Adipocyte (in vitro differentiated cells): ENCODE data around the gene SLC19A1.

Experiments used
- DNase-seq: peaks from one replicate; pipeline ENCODE4 v3.0.0-alpha.2; 2015; ENCODE audit warnings: low read depth
- H3K27me3 ChIP-seq: replicated peaks from 2 replicates; pipeline ENCODE4 v1.7.0; 2013; ENCODE audit warnings: mild to moderate bottlenecking, low read length, moderate library complexity; ENCODE audit not compliant: control insufficient read depth, insufficient read depth
- H3K36me3 ChIP-seq: 2 replicates; pipeline ENCODE4 v1.7.0; 2013; ENCODE audit warnings: low read length, mild to moderate bottlenecking, moderate library complexity; ENCODE audit not compliant: control insufficient read depth, insufficient read depth, severe bottlenecking
- H3K4me1 ChIP-seq: 2 replicates; pipeline ENCODE4 v1.7.0; 2013; ENCODE audit warnings: mild to moderate bottlenecking, low read length, moderate library complexity; ENCODE audit not compliant: control insufficient read depth, insufficient read depth
- H3K4me3 ChIP-seq: 2 replicates; pipeline ENCODE4 v1.7.0; 2013; ENCODE audit warnings: mild to moderate bottlenecking, low read length, moderate library complexity
- H3K9ac ChIP-seq: 2 replicates; pipeline ENCODE4 v1.7.0; 2013; ENCODE audit warnings: mild to moderate bottlenecking, low read length, moderate library complexity
- H3K9me3 ChIP-seq: 2 replicates; pipeline ENCODE4 v1.7.0; 2013; ENCODE audit warnings: mild to moderate bottlenecking, low read length, moderate library complexity; ENCODE audit not compliant: control insufficient read depth

SLC19A1 gene

DNA sequence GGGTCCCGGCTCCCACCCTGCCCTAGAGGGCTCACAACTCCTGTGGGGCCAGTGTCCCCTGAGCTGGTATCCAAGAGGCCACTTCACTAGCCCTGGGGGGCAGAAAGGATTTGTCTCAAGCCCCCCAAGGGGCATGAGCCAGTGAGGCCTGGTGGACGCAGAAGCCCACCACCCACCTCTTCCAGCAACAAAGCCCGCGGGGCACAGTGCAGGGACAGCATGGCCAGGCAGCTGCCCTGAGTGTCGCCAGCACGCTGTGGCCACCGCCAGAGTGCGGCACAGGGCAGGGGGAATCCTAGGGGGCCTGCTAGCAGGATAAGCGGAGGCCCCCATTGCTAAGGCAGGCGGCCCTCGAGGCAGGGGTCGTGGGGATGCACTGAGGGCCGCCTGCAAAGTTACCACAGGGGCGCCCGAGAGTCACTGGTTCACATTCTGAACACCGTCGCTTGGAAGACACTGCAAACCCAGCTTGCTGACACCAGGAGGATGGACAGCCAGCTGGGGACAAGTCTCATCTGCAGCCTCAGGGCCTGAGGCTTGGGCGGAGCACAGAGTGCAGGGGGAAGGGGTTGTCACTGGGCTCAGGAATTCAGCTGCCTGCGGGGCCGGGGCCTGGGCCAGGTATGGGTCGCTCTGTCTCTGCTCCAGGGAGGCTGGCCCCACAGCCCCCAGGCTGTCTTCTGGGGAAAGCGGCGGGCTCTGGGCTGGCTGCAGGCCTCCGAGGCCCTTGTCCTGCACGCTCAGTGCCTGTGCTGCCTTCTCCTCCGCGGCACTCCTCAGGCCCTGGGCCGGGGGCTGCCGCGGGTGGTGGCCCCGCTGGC, 26.8 kb downstream of the SLC19A1 start:
- Histone ChIP-seq H3K36me3 (peaks cover 26% of the 10 kb centered on the region), H3K4me3 (no peak overlapping the region), H3K9ac (no peak overlapping the region), H3K4me1 (no peaks in the 10 kb centered on the region), H3K9me3 (peaks cover 25% of the 10 kb centered on the region), H3K27me3 (no peaks in the 10 kb centered on the region)
- DNase-seq = no peak

DNA sequence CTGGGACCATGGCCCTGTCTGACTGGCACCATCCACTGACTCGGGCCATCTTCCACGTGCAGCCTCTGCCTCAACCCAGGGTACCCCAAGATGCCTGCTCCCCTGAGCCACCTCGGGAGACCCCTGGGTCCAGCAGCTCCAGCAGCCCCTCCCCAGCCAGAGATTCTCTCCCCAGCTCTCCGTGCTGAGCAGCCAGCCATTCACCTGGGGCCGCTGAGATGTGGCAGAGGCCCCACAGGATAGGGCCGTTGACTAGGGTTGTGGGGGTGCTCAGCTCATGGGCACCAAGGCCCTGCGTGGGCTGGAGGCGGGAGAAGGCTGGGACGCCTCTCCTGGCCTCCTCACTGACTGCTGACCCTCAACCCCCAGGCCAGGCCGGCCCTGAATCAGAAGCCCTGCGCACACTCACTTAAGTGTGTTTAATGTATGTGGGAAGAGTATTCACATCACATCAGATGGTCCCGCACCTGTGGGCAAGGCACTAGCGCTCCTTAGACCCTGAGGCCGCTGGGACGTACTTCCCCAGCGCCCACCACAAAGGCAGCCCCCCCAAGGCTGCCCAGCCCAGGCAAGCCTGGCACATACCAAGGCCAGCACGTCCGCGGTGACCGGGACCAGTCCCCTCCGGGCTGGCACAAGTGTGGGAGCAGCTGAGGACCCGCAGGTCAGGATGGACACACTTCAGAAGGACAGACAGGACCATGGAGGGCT, 27.8 kb downstream of the SLC19A1 start:
- Histone ChIP-seq H3K4me3 (no peak overlapping the region), H3K9ac (no peak overlapping the region), H3K27me3 (no peaks in the 10 kb centered on the region), H3K36me3 (peaks cover 22% of the 10 kb centered on the region), H3K9me3 (peaks cover 15% of the 10 kb centered on the region), H3K4me1 (no peaks in the 10 kb centered on the region)
- DNase-seq = no peak

DNA sequence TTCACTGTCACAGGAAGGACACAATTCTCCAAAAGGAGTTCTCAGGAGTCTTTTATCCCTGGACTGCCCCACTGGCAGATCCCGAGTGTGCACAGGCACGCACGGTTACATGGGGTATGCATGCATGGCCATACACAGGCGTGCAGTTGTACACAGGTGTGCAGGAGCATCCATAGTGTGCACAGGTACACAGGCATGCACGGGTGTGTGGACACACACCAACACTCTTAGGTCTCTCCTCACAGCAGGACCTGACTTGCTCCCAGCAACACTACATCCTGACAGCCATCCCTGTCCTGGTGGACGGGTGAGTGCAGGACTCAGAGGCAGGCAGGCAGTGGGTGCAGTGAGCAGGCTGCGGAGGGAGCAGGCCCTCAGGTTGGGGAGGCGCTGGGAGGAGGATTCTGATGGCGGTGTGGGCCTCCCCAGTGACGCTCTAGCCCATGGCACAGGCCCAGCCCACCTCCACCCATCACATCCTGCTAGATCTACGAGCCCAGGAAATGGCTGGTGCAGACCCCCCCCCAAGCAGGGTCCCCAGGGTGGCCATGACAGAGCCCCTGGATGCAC, 28.4 kb downstream of the SLC19A1 start:
- peaks cover 21% of the 10 kb centered on the region for H3K36me3 ChIP-seq
- no peak overlapping the region for H3K4me3 ChIP-seq
- no peak for DNase-seq
- peaks cover 9% of the 10 kb centered on the region for H3K9me3 ChIP-seq
- H3K27me3 ChIP-seq = no peaks in the 10 kb centered on the region
- H3K9ac ChIP-seq = no peak overlapping the region
- H3K4me1 ChIP-seq = no peaks in the 10 kb centered on the region

DNA sequence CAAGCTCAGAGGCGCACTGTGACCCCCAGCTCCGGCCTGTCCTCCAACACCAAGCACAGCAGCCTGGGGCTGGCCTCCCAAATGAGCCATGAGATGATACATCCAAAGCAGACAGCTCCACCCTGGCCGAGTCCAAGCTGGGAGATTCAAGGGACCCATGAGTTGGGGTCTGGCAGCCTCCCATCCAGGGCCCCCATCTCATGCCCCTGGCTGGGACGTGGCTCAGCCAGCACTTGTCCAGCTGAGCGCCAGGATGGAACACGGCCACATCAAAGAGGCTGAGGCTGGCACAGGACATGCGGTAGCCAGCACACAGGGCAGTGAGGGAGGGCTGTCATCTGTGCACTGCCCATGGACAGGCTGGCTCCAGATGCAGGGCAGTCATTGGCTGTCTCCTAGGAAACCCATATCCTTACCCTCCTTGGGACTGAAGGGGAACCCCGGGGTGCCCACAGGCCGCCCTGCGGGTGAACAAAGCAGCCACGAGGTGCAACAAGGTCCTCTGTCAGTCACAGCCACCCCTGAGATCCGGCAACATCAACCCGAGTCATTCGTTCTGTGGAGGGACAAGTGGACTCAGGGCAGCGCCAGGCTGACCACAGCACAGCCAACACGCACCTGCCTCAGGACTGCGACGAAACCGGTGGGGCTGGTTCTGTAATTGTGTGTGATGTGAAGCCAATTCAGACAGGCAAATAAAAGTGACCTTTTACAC, 29.1 kb downstream of the SLC19A1 start:
- no peak for DNase-seq
- peaks cover 18% of the 10 kb centered on the region for H3K36me3 ChIP-seq
- H3K9ac ChIP-seq = no peak overlapping the region
- H3K4me1 ChIP-seq = no peaks in the 10 kb centered on the region
- H3K27me3 ChIP-seq = no peaks in the 10 kb centered on the region
- H3K9me3 ChIP-seq = peaks cover 2% of the 10 kb centered on the region
- H3K4me3 ChIP-seq = no peak overlapping the region

DNA sequence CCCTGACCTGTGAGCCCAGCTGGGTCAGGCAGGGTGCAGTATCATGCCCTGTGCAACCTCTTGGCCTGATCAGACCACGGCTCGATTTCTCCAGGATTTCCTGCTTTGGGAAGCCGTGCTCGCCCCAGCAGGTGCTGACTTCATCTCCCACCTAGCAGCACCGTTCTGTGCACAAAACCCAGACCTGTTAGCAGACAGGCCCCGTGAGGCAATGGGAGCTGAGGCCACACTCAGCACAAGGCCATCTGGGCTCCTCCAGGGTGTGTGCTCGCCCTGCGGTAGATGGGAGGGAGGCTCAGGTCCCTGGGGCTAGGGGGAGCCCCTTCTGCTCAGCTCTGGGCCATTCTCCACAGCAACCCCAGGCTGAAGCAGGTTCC, 29.6 kb downstream of the SLC19A1 start:
- Histone ChIP-seq H3K36me3 (peaks cover 18% of the 10 kb centered on the region), H3K4me1 (no peaks in the 10 kb centered on the region), H3K4me3 (no peak overlapping the region), H3K9ac (no peak overlapping the region), H3K9me3 (no peaks in the 10 kb centered on the region), H3K27me3 (no peaks in the 10 kb centered on the region)
- DNase-seq = no peak

DNA sequence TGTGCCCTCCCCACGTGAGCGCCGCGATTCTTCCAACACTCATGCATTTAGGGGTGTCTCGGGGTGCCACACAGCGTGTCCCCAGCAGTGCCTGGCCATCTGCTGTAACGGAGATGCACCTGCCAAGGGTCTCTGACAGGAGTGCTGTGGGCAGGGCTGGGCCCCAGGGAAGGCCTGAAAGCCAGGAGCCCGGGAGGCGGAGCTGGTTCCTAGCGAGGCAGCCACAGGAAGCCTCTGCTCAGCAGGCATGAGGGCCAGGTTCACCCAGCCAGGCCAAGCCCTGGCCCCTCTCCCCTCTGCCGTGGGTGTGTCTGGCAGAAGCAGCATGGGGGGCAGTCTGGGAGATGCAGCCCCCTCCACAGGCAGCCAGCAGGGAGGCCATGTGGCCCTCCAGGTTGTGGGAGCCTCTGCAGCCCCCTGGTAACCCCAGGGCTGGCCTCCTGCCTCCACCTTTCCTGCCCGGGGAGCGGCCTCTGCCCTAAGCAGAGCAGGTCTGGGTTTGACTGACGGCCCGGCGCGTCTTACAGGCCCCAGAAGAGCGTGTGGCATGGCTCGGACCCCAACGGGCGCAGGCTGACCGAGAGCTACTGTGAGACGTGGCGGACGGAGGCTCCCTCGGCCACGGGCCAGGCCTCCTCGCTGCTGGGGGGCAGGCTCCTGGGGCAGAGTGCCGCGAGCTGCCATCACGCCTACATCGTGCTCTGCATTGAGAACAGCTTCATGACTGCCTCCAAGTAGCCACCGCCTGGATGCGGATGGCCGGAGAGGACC, 30.4 kb downstream of the SLC19A1 start:
- DNase-seq = no peak
- H3K27me3 ChIP-seq = no peaks in the 10 kb centered on the region
- H3K4me3 ChIP-seq = no peak overlapping the region
- H3K36me3 ChIP-seq = peaks cover 18% of the 10 kb centered on the region
- no peak overlapping the region for H3K9ac ChIP-seq
- H3K4me1 ChIP-seq = no peaks in the 10 kb centered on the region
- H3K9me3 ChIP-seq = no peaks in the 10 kb centered on the region

DNA sequence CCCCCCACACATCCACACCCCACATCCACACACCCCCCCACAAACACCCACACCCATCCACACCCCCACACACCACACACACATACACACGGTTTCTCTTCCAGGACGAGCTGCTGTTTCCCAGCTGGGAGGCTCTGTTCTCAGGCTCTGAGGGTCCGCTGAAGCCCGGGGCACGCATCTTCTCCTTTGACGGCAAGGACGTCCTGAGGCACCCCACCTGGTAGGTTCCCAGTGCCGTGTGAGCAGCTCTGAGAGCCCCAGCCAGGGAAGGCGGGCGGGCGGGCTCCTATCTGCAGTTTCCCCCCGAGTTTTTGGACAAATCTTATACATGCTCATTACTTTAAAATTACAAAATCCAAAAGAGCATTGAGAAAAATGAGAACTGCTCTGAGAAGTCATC, 31.2 kb downstream of the SLC19A1 start:
- H3K36me3 ChIP-seq = peaks cover 18% of the 10 kb centered on the region
- H3K27me3 ChIP-seq = no peaks in the 10 kb centered on the region

DNA sequence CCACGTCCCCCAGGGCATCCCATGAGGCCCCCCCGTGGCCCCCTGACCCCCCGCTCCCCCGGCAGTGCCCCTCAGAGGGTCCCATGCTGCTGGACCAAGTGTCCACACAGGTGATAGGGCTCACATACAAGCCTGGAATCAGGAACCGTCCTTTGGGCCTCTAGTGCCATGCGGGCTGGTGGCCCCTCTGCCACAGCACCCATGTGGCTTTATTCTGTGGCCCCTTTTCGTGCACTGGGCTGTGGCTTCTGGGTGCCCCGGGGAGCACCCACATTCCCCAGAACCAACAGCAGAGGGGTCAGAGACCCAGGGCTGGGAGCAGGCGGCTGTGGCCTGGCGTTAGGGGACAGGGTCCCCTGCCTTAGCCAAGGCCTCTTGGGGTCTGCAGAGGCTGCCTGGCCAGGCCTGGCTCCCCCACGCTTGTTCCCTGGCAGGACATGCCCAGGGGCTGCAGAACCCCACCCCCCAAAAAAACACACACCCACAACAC, 31.7 kb downstream of the SLC19A1 start:
- no peaks in the 10 kb centered on the region for H3K27me3 ChIP-seq
- no peak overlapping the region for H3K9ac ChIP-seq
- H3K36me3 ChIP-seq = peaks cover 18% of the 10 kb centered on the region
- DNase-seq = no peak
- H3K4me1 ChIP-seq = no peaks in the 10 kb centered on the region
- H3K4me3 ChIP-seq = no peak overlapping the region
- H3K9me3 ChIP-seq = no peaks in the 10 kb centered on the region

More for the DNA sequence above, 31.2 kb downstream of the SLC19A1 start:
- Histone ChIP-seq H3K4me1 (no peaks in the 10 kb centered on the region), H3K4me3 (no peak overlapping the region), H3K9ac (no peak overlapping the region), H3K9me3 (no peaks in the 10 kb centered on the region)
- DNase-seq = no peak

DNA sequence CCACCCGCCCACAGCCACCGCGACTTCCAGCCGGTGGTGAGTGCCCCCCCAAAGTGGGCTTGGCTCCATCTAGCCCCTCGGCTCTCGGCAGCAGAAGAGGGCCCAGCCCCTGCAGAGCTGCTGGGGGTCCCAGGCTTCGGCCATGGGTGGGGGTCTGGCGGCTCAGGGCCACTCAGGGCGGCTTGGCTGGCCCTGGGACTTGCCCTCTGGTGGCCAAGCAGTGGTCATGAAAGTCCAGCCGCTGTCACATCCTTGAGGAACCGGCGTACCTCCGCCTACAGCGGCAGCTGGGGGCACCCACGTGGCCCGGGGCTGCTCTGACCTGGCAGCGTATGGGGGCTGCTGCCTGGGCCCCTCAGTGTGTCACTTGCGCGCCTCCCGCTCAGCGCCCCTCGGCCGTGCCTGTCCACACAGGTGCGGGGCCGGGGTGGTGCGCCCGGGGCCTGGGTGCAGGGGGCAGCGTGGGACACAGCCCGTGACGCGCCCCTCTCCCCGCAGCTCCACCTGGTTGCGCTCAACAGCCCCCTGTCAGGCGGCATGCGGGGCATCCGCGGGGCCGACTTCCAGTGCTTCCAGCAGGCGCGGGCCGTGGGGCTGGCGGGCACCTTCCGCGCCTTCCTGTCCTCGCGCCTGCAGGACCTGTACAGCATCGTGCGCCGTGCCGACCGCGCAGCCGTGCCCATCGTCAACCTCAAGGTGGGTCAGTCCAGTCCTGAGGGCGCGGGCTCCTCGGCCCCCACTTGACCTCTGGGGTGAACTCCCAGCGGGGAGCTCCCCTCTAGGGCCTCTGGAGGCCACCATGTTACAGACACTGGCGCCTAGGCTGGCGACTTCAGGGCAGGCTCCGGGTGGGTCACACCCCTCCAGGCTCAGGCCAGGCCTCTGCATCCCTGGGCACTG, 32.4 kb downstream of the SLC19A1 start:
- DNase-seq = no peak
- Histone ChIP-seq H3K9me3 (no peaks in the 10 kb centered on the region), H3K4me3 (no peak overlapping the region), H3K27me3 (no peaks in the 10 kb centered on the region), H3K36me3 (peaks cover 18% of the 10 kb centered on the region), H3K9ac (no peak overlapping the region), H3K4me1 (no peaks in the 10 kb centered on the region)
